HG03280 (cell line): ENCODE measurements around the gene IL6ST.
A peak's percentile ranks its signal among the peaks of the same experiment; 100 is the strongest.

Experiments used
- ATAC-seq: cut with Tn5 transposase; IDR thresholded peaks from one replicate; pipeline ENCODE4 v1.9.1; 2021; ENCODE audit warnings: mild to moderate bottlenecking, moderate library complexity; ENCODE audit not compliant: unreplicated experiment

The IL6ST gene

DNA sequence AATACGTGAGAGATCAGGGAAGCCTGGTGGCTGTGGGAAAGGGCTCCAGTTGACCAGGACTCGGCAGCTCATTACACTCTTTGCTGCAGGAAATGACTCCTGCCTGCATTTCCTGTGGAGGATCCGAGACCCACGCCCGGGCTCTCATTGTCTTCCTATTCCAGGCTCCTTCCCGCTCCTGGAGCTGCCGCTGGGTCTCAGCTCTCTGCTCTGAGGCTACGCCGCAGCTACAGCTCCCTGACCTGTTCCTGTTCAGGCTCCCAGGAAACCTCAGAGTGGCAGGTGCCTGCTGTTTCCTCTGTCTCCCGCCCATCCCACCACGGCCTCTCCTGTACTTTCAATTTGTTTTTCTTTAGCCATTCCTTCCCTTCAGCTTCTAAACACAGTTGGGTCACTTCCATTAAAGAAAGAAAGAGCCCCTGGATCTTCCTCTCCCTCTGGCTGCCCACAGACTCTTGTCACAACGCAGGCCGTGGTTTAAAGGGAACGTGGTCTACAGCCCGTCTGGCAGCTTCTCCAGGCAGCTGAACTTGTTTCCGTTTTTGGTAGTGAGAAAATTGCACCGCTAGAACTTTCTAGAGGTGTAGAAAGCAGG is 71.5 kb downstream of the IL6ST start:
- ATAC-seq: no peak

DNA sequence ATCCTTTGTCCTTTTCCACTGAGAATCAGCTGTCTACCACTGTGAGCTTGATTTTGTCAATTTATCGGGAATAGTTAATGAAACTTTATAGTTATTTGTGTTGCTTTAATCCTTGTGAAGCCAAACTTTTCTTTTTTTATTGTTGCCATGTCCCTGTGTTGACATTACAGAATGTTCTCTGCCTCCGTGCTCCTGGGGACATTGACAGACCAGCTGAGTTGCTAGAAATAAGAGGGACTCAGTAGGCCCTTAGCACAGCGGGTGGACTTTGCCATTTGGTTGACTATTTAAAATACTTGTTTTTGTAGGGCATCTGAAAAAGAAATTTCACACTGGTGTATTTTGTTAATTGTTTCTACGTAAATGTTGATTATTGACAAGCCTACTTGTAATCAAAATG is 73.1 kb downstream of the IL6ST start:
- ATAC-seq: no peak

DNA sequence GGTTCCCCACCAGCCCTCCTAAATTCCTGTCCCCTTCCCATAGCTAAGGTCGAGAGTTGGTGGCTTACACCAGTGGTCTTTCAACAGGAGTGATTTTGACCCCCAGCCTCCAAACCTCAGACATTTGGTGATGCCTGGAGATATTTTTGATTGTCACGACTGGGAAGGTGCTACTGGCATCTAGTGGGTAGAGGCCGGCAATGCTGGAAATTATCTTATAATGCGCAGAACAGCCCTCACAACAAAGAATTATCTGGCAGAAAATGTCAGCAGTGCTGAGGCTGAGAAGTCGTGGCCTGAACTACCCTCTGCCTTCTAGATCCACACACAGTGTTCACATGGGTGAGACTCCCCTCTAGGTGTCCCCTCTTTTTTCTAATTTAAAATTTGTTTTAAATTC is 74.0 kb downstream of the IL6ST start:
- ATAC-seq: no peak

DNA sequence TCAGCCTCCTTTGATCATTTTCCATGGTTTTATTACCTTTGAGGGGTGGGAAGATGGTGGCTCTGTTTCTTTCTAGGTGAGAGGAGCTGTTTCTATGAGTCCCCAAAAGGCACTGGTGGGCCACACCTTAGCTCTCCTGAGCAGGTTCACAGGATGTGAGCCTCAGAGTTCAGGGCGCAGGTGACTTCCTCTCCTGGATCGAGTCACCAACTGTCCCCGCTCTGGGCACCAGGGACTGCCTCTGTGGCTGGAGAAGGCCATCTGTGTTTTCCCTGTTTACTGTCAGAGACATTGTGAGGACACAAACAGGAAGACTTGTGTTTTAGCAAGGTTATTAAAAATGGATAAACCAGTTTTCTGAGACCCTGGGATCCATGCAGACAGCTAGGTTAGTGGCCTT is 75.1 kb downstream of the IL6ST start:
- no peak for ATAC-seq

DNA sequence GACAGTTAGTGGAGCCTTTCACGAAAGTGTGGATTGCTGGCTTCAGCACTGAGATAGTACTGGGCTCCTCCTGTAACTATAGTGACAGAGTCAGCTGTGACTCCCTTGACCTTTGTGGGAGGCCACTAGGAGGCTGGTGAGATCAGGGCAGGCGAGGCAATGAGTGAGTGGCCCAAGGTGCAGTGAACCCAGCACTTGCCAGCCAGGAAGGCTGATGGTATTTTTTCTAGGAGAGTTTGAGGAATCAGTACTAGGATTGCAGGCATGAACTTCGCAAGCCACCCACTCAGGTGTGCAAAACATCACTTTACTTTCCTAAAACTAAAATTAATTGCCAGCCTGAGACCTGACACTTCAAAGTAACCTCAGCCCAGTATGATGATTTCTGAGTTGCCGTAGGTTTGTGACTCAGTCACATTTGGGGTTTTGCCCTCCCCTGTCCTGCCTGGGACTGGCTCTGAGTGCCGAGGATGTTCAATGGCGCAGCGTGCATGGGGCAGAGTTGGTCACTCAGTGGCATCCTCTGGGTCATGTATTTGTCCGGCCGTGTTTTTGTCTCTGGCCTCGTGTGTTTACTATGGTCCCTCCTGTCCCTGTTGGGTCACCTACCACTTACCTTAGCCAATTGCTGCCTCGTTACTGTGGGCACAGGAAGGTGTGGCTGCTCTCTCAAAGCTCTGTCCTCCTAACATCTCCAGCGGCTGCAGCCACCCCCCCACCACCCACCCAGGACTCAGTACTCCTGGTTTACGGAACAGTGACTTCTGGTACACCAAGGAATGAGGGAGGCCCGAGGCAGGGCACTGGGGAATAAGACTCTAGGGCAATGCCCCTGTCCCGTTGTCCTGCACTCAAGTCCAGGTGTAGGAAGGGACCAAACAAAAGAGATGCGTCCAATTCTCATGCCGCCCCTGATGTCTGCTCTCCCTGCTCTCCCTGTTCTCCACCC is 76.4 kb downstream of the IL6ST start:
- ATAC-seq: no peak

DNA sequence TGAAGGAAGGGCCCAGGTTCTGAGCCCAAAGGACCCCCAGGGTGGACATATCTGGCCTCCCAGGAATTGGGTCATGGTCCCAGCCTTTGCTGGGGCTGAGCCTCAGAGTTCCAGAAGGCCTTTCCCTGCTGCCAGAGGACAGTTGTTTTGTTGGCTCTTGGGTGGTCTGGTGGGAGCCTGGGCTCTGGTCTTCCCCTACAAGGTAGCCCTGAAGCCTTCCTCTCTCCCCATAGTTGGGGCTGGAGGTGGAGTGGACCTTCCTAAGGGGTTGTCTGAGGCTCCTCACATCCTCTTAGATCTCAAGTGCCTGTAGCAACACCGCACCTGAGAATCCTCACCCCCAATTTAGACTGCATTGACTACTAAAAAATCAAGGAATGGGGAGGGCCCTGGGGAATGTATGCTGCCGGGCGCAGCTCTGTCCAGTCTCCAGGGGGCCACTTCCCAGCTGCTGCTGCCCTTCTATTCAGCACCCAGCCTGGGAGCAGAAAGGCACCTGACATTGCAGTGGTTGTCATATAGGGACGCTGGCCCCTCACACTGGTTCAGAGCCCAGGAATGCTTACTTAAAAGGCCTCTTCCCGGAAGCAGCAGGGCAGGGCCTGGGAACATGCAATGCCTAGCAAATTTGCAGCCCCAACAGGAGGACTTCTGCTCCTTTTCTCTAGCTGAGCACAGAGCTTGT is 77.2 kb downstream of the IL6ST start:
- ATAC-seq: no peak

DNA sequence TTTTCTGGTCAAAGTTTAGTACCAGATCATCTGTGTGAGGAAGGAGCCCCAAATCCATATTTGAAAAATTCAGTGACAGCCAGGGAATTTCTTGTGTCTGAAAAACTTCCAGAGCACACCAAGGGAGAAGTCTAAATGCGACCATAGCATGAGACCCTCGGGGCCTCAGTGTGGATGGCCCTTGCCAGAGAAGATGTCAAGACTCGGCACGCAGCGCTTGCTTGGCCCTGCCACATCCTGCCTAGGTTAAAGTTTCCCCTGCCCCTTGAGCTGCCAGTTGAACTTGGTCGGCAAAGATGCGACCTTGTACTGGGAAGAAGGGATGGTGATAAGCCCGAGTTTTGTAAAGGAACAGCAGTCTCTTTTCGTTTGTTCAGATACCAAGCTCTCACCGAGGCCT is 77.8 kb downstream of the IL6ST start:
- ATAC-seq: no peak

DNA sequence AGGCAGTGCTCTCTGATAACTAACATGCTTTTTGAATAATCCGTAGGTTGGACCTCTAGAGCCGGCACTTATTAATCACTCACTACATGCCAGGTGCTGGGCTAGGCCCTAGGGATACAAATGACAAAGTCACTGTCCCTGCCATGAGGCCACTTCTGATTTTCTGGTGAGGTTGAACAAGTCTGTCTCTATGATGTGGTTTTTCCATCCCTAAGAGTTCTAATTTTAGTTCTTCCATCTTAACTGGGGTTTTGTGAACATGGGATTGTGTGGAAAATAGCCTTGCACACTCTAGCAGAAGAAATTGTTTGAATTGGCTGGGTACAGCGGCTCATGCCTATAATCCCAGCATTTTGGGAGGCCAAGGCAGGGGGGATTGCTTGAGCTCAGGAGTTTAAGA is 79.0 kb downstream of the IL6ST start:
- ATAC-seq: no peak

DNA sequence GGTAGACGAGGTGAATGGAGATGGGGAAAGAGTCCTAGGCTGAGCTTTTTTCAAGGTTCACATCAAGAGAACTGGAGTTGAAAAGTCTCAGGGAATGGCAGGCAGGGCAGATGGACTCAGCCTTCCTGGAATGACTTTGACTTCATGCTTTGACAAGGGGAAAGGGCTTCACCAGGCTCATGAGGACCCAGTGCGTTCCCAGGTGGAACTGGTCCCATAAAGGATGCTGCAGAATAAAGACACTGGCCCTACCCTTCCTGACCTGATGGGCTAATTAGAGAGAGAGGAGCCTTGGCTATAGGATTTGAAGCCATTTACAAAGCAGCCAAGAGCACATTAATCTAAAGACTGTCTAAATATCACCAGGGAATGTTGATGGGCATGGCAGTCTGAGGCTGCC is 79.8 kb downstream of the IL6ST start:
- ATAC-seq: no peak

DNA sequence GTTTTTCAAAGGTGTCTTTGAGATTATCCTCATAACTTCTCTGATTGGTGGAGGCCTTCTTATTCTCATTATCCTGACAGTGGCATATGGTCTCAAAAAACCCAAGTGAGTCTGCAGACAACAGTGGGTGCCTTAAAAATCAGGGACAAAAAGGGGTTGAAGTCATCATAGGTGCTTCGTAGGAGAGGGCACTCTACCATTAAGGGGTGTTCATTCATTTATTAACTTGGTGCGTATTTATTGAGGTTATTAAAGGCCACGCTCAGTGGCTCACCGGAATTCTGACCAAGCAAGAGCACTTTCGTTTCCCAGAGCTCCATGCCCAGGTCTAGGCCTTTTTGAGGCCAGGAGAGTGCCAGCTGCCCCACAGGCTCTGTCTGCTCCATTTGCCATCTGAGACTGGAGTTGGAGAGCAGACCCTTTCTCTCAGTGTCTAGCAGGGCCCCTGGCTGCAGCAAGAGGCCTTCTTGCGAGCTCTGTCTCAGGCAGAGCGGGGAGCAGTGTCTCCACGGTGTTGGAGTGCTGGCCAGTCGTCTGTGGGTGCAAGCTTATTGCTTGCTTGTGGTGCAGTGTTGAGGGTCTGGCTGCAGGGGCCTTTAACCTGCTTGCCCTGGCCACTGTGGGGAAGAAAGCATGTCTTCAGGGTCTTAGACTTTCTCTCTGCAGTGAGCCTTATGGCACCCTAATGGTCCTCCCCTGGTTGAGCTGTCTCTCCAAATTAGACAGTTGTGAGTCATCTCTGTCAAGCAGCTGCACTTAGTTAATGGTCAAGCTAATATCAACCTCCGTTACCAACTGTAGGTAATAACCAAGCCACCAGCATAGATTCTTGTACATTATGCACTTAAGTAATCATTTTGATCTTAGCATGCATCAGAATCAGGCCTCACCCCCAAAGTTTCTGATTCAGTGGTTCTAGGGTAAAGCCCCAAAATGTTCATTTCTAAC is 81.0 kb downstream of the IL6ST start:
- ATAC-seq: peak; percentile 65

DNA sequence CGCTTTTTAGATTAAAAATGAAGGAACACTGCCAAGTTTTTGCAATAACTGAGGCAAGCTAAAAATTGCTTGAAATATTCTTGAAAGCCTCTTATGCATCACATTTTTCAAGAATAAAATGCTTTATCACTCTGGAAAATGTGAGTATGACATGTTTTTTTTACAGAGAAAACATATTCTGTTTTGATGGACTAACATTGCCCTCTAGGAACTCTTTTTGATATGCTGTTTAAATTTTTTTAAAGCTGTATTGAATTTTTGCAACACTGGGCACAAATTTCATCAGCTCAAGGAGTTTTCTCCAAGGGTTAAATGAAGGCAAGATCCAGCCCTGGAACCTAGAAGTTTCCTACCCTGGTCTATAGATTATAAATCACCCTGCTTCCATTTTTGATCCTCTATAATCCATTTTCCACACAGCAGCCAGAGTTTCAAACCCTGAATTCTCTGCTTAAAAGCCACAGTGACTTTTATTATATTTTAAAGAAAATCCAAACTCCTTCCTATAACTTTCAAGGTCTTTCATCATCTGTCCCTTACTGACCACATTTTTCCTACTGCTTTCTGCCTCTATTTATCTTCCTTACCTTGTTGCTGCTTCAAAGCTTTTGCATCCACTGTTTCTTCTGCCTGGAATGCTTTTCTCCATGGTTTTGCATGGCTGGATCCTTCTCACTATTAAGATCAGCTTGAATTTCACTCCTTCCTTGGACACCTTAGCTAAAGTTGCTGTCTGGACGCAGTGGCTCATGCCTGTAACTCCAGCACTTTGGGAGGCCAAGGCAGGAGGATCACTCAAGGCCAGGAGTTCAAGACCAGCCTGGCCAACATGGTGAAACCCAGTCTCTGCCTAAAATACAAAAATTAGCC is 82.7 kb downstream of the IL6ST start:
- no peak for ATAC-seq

DNA sequence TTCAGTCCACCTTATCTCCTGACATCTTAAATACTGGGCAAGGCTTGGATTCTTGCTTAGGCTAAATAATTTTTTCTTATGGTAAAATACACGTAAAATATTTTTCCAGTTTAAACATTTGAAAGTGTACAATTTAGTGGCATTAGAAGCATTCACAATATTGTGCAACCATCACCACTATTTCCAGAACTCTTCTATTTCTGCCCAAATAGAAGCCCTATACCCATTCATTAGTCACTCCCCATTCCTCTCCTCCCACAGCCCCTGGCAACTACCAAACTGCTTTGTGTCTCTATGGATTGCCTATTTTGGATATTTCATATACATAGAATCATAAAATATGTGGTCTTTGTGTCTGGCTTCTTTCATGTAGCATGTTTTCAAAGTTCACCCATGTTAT is 86.0 kb downstream of the IL6ST start:
- ATAC-seq: no peak

DNA sequence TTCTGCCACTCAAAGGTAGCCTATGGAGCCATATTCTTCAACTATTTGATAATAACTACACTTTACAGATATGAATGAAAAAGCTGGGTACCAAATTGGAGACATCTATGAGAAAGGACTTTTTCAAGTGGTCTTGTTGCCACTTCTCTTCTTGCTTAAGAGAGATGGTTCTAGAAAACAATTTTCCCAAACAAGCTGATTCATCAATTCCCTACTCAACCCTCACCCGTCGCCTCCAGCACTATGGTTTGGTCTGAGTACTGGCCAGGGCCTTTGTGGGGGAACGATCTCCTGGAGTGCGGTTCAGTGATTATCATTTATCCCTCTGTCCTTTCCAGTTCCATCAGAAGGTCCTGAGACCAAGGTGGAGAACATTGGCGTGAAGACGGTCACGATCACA is 86.8 kb downstream of the IL6ST start:
- ATAC-seq: no peak

DNA sequence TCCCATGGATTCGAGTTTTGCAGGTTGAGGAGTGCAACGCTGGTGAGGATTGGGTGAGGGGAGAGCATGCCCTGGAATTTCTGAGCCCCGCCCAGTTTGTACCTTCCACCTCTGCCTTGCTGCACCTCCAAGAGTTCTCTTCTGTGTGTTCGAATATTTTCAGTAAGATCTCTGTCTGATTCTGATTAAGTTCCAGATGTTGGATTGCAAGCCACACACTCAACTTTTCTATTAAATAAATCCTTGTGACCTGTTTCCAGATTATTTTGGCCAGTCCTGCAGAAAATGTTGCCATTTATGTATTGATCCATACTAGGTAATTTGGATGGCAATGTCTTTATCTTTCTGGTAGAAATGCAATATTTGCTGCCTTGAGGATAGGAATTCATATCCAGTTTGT is 89.5 kb downstream of the IL6ST start:
- ATAC-seq: no peak

DNA sequence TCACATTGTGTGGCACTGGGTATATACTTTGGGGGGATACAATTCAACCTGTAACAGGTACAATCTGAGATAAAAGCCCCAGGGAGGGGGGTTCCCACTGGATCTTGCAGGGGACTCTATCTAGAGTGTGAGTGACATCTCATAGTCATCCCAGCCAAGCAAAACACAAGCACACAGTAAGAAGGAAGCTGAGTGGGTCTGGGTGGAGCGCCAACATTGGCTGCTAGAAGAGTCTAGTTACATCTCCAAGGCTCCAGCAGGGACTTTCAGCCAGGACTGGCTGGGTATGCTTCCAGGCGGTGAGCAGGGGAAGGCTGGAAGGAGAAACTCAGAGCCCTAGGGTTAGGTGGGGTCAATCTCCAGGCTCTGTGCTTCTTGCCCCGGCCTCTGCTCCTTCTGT is 90.6 kb downstream of the IL6ST start:
- no peak for ATAC-seq

DNA sequence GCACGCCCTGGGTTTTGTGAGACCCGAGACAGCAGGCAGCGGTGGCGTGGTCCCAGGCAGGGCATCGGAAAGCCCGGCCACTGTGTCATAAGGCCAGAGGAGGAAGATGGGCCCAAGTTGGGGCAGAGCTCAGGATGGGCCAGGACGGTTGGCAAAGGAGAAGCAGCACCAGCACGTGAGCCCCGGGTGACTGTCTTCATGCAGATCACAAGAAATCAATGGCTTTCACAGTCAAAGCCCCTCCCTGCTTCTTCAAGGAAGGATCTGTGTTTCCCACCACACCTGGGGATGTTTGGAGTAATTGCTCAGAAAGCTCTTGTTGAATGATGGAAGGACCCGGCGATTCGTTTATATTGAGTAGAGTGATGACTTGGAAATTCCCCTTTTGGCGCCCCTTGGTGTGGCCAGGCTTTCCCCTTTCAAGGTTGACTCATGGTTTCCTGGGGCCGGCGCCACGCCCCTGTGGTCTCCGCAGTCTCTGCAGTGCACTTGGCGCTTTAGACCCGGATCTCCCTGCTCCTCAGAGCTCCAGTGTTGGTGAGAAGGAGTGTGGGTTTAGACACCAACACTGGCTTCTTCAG is 91.6 kb downstream of the IL6ST start:
- ATAC-seq: peak; percentile 83

DNA sequence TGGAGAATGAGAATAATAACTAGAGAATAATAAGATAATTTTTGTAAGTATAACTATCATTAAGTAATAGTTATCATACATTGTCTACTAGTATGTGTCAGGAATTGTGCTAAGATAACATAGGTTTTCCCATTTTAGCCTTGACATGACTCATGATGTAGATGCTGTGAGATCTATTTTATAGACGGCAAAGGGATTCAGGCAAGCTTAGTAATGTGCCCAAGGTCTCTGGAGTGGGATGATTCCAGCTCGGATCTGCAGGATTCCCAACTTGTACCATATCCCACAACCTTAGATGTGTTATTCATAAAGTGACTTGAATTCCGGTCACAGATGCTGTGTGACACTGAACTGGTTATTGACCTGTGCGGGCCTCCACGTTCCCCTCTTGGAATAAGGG is 92.1 kb downstream of the IL6ST start:
- ATAC-seq: no peak

DNA sequence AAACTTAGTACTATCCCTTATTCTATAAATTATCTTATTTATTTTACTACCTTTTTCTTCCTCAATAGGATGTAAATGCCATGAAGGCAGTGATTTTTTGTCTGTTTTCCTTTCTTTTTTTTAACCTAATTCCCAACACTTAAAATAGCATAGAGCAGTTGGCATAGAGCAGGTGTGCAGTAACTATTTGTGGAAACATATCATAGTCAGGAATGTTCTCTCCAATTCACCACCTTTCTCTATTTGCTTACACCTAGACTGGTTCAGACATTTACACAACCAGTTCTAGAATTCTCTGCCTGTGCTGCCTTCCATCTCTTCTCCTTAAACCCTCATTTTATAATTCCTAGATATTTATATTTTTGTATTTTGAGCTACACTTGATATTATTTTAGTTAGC is 94.0 kb downstream of the IL6ST start:
- ATAC-seq: no peak

DNA sequence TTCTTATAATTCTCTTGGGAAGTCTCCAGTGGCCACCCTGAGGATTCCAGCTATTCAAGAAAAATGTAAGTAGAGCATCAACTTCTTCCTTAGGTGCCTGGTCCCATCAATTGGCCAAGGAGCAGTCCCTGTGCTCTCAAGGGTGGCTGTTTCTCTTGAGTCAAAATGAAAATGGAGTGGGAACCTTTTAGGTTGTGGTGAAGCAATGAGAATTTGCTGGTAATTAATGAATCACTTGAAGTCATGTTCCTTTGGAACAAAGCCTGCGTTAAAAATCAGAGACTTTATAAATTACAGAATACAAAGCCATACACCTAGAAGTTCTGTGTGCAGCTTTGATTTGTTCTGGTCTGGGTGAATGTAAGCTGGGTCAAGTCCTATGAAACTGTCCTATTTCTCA is 94.7 kb downstream of the IL6ST start:
- no peak for ATAC-seq

DNA sequence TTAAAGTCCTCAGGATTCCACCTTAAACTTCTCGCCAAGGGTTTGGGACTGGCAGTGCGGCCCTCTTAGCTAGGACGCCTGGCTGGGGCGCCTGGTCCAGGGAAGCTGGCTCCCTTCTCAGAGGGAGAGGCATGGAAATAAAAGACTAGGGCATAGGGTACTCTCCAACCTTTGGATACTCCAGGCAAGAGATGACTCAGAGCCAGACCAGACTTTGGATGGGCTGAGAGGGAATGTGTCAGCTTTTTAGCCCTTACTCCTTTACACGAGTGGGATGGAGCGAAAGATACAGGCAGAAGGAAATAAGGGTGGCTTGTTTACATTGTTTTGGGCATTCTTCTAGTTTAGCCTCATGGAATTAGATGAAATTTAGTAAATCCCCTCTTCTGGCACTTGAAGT is 95.4 kb downstream of the IL6ST start:
- no peak for ATAC-seq
